Liver (tissue), 9 donors: Measurements from ENCODE around the gene LRRC4B. TPM values are rescaled to one million over a fixed set of nuclear protein-coding genes. Genes with fewer than 3 reads are reported as not detected.

Experiments used
- DNase-seq: peaks from one replicate; pipeline ENCODE4 v3.0.0-alpha.2; 2017; ENCODE audit warnings: low spot score
- H3K27ac ChIP-seq, 2 donors: one replicate each; pipeline ENCODE4 v1.7.0; 2013; ENCODE audit warnings: inconsistent platforms in 2 of 2, low read length in 2 of 2, control low read depth in 1 of 2, low read depth in 1 of 2, mild to moderate bottlenecking in 1 of 2
- H3K27me3 ChIP-seq, 4 donors: one replicate each; pipeline versions ENCODE4 v1.6.1 to v1.7.0; 2013; ENCODE audit warnings: low read length in 3 of 4, inconsistent platforms in 1 of 4, mild to moderate bottlenecking in 1 of 4, moderate library complexity in 1 of 4; ENCODE audit not compliant: control insufficient read depth in 4 of 4, insufficient read depth in 4 of 4
- H3K36me3 ChIP-seq, 4 donors: one replicate each; pipeline versions ENCODE4 v1.6.1 to v1.7.0; 2013; ENCODE audit warnings: low read length in 3 of 4, mild to moderate bottlenecking in 3 of 4, low read depth in 1 of 4, moderate library complexity in 1 of 4; ENCODE audit not compliant: control insufficient read depth in 4 of 4, insufficient read depth in 3 of 4
- H3K4me1 ChIP-seq, 4 donors: one replicate each; pipeline versions ENCODE4 v1.6.1 to v1.7.0; 2013; ENCODE audit warnings: low read length in 3 of 4, mild to moderate bottlenecking in 3 of 4, moderate library complexity in 1 of 4; ENCODE audit not compliant: control insufficient read depth in 4 of 4, insufficient read depth in 4 of 4
- H3K4me3 ChIP-seq, 3 donors: one replicate each; pipeline versions ENCODE4 v1.6.1 to v1.7.0; 2013; ENCODE audit warnings: low read length in 3 of 3, control low read depth in 1 of 3, low read depth in 1 of 3, mild to moderate bottlenecking in 1 of 3
- H3K9ac ChIP-seq, 2 donors: one replicate each; pipeline ENCODE4 v1.7.0; 2013; ENCODE audit warnings: low read length in 2 of 2, mild to moderate bottlenecking in 2 of 2, moderate library complexity in 2 of 2, control low read depth in 1 of 2, low read depth in 1 of 2
- H3K9me3 ChIP-seq, 4 donors: one replicate each; pipeline versions ENCODE4 v1.6.1 to v1.7.0; 2013; ENCODE audit warnings: low read length in 3 of 4; ENCODE audit not compliant: control insufficient read depth in 4 of 4
- CTCF ChIP-seq: fragments of 150-350 bp; IDR thresholded peaks from 2 replicates; pipeline ENCODE4 v1.5.1; 2017; ENCODE audit warnings: improper control_type of control experiment, low read depth, low read length; ENCODE audit not compliant: missing input control
- EGR1 ChIP-seq, 2 donors: IDR thresholded peaks; 2 replicates each; pipeline ENCODE4 v1.6.1; 2016 to 2018; ENCODE audit warnings: antibody characterized with exemption in 2 of 2, low read depth in 2 of 2
- FOXA1 ChIP-seq: IDR thresholded peaks from 2 replicates; pipeline ENCODE4 v1.6.1; 2016; ENCODE audit warnings: antibody characterized with exemption
- GABPA ChIP-seq, 2 donors: IDR thresholded peaks in 1 of 2; conservative IDR thresholded peaks in 1 of 2; 2 replicates each; pipeline ENCODE4 v1.6.1; 2016; ENCODE audit warnings: antibody characterized with exemption in 2 of 2, mild to moderate bottlenecking in 1 of 2, moderate library complexity in 1 of 2
- HNF4G ChIP-seq: IDR thresholded peaks from 2 replicates; pipeline ENCODE4 v1.6.1; 2016; ENCODE audit warnings: antibody characterized with exemption
- NR2F2 ChIP-seq: IDR thresholded peaks from 2 replicates; pipeline ENCODE4 v1.6.1; 2016; ENCODE audit warnings: antibody characterized with exemption
- RXRA ChIP-seq, 2 donors: IDR thresholded peaks; 2 replicates each; pipeline ENCODE4 v1.6.1; 2017 to 2018; ENCODE audit warnings: antibody characterized with exemption in 2 of 2, mild to moderate bottlenecking in 1 of 2
- SP1 ChIP-seq: IDR thresholded peaks from 2 replicates; pipeline ENCODE4 v1.6.1; 2018; ENCODE audit warnings: antibody characterized with exemption, mild to moderate bottlenecking
- TAF1 ChIP-seq: conservative IDR thresholded peaks from 2 replicates; pipeline ENCODE4 v1.6.1; 2016; ENCODE audit warnings: antibody characterized with exemption, mild to moderate bottlenecking
- YY1 ChIP-seq: IDR thresholded peaks from 2 replicates; pipeline ENCODE4 v1.6.1; 2016; ENCODE audit warnings: antibody characterized with exemption, mild to moderate bottlenecking
- WGBS: extraction: QIAGEN DNeasy Blood & Tissue Kit; methylation state at CpG from one replicate; pipeline ENCODE4 v1.1.7; 2013; 5-methylcytosine and 5-hydroxymethylcytosine counted together
- polyA plus RNA-seq, 2 donors: library from polyadenylated mRNA; stranded (reverse) in 1 of 2; unstranded in 1 of 2; fragments of 200-250 nt in 1 of 2; fragments of >200 nt in 1 of 2; fragmentation: Nextera tagmentation in 1 of 2; extraction: Ambion mirVana in 1 of 2; gene quantifications; one replicate each; pipeline versions ENCODE4 v1.2.1 to v1.2.3, GENCODE V29; 2013 to 2015
- total RNA-seq, 2 donors: library from RNA; depleted of rRNA; stranded (reverse); fragments of >200 nt; gene quantifications; one replicate each; pipeline ENCODE4 v1.2.3, GENCODE V29; 2014
- TF ChIP-seq, protein P1 (sequence below): IDR thresholded peaks from 2 replicates; pipeline ENCODE4 v1.6.1; 2016; ENCODE audit warnings: antibody characterized with exemption
- TF ChIP-seq, protein P2 (sequence below): IDR thresholded peaks from 2 replicates; pipeline ENCODE4 v1.6.1; 2016; ENCODE audit warnings: antibody characterized with exemption
- donor health status: healthy.
- donor health status: healthy.
- donor health status: healthy.
- donor health status: healthy.
- donor health status: healthy.

The LRRC4B gene
- total and polyA plus RNA-seq, 4 donors = 0.11 to 1.1 (median 0.79) TPM

- Histone ChIP-seq H3K4me1 (peaks cover 10 to 26% (median 18%) of the 10 kb centered on the region in 4 donors), H3K36me3 (no peaks in the 10 kb centered on the region), H3K27ac (peak overlapping the region; percentile 81 to 84), H3K9ac (peak overlapping the region; percentile 40 to 64), H3K27me3 (no peaks in the 10 kb centered on the region), H3K9me3 (no peaks in the 10 kb centered on the region), H3K4me3 (peak overlapping the region; percentile 64 to 77 (median 65))
- TF ChIP-seq, protein P1, sequence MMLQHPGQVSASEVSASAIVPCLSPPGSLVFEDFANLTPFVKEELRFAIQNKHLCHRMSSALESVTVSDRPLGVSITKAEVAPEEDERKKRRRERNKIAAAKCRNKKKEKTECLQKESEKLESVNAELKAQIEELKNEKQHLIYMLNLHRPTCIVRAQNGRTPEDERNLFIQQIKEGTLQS = no peak
- peak; percentile 34 to 50 for TF ChIP-seq RXRA (IDR thresholded peaks at IDR 0.05)
- no peak for DNase-seq
- 40% methylated on average over 12 of the region's 12 CpGs for WGBS
Observed at GRCh38 chr19:50512999-50513745, 55.1 kb downstream of the LRRC4B start.

- TF ChIP-seq RXRA (IDR thresholded peaks at IDR 0.05) = no peak
- TF ChIP-seq, protein P2, sequence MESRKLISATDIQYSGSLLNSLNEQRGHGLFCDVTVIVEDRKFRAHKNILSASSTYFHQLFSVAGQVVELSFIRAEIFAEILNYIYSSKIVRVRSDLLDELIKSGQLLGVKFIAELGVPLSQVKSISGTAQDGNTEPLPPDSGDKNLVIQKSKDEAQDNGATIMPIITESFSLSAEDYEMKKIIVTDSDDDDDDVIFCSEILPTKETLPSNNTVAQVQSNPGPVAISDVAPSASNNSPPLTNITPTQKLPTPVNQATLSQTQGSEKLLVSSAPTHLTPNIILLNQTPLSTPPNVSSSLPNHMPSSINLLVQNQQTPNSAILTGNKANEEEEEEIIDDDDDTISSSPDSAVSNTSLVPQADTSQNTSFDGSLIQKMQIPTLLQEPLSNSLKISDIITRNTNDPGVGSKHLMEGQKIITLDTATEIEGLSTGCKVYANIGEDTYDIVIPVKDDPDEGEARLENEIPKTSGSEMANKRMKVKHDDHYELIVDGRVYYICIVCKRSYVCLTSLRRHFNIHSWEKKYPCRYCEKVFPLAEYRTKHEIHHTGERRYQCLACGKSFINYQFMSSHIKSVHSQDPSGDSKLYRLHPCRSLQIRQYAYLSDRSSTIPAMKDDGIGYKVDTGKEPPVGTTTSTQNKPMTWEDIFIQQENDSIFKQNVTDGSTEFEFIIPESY = no peak
- TF ChIP-seq NR2F2 = no peak
- TF ChIP-seq HNF4G = no peak
- no peak for TF ChIP-seq SP1
- no peak for TF ChIP-seq GABPA (IDR thresholded peaks at IDR 0.05 in 1 of 2, conservative IDR thresholded peaks at IDR 0.05 in 1 of 2)
- TF ChIP-seq CTCF = no peak
- TF ChIP-seq TAF1 = no peak
- TF ChIP-seq YY1 = no peak
- no peak for TF ChIP-seq FOXA1
- no peak for TF ChIP-seq EGR1 (IDR thresholded peaks at IDR 0.05; ENCODE audit: low read depth in 2 of 2)
- Histone ChIP-seq H3K9ac (peak overlapping the region; percentile 40 to 64), H3K27me3 (no peaks in the 10 kb centered on the region), H3K9me3 (no peaks in the 10 kb centered on the region), H3K4me3 (peak overlapping the region in 2 of 3 donors; percentile 71 to 77), H3K27ac (peak overlapping the region; percentile 81 to 84), H3K4me1 (peaks cover 10 to 26% (median 18%) of the 10 kb centered on the region in 4 donors), H3K36me3 (no peaks in the 10 kb centered on the region)
- DNase-seq = no peak
- 92% methylated on average over 36 of the region's 36 CpGs for WGBS
Observed at GRCh38 chr19:50512112-50512998, 55.9 kb downstream of the LRRC4B start.
